NCI-H1048 (cell line): ENCODE results near the gene PRDM15.
"Not testable (repeated sequence)": the region's sequence is repeated elsewhere in the genome, so short reads cannot be mapped to it uniquely, and the experiment has no call there.

Experiments
- DNase-seq: peaks from one replicate; lab custom pipeline; 2025; lab: John Stamatoyannopoulos, UW

The PRDM15 gene

GRCh38 chr21:41805643-41806042, 73.5 kb downstream of the PRDM15 start:
- DNase-seq: no peak

- DNase-seq: no peak
Measured at GRCh38 chr21:41805038-41805437, 74.1 kb downstream of the PRDM15 start.

GRCh38 chr21:41804381-41804780, 74.8 kb downstream of the PRDM15 start:
- DNase-seq: no peak

- no peak for DNase-seq
Measured at GRCh38 chr21:41803316-41803715, 75.8 kb downstream of the PRDM15 start.

- DNase-seq: no peak
Measured at GRCh38 chr21:41802684-41803083, 76.5 kb downstream of the PRDM15 start.

- DNase-seq: no peak
Measured at GRCh38 chr21:41802198-41802584, 77.0 kb downstream of the PRDM15 start.

GRCh38 chr21:41801321-41802197, 77.6 kb downstream of the PRDM15 start:
- no peak for DNase-seq

- DNase-seq: no peak
Measured at GRCh38 chr21:41800425-41801320, 78.5 kb downstream of the PRDM15 start.

- DNase-seq: no peak
Measured at GRCh38 chr21:41799763-41800162, 79.4 kb downstream of the PRDM15 start.

- DNase-seq: no peak
Measured at GRCh38 chr21:41798326-41798725, 80.8 kb downstream of the PRDM15 start.

GRCh38 chr21:41796476-41797080, 82.6 kb downstream of the PRDM15 start:
- DNase-seq: no peak

- no peak for DNase-seq
Measured at GRCh38 chr21:41795726-41796125, 83.4 kb downstream of the PRDM15 start.

- DNase-seq: no peak
Measured at GRCh38 chr21:41794600-41794999, 84.5 kb downstream of the PRDM15 start.

- DNase-seq: no peak
Measured at GRCh38 chr21:41792711-41793110, 86.4 kb downstream of the PRDM15 start.

GRCh38 chr21:41786509-41786987, 92.6 kb downstream of the PRDM15 start:
- no peak for DNase-seq

GRCh38 chr21:41785262-41785661, 93.9 kb downstream of the PRDM15 start:
- not testable (repeated sequence) for DNase-seq

- DNase-seq: no peak
Measured at GRCh38 chr21:41784456-41785102, 94.6 kb downstream of the PRDM15 start.

GRCh38 chr21:41783476-41784180, 95.5 kb downstream of the PRDM15 start:
- DNase-seq: no peak

- DNase-seq: no peak
Measured at GRCh38 chr21:41781050-41781410, 98.1 kb downstream of the PRDM15 start.

- no peak for DNase-seq
Measured at GRCh38 chr21:41780337-41781049, 98.7 kb downstream of the PRDM15 start.

GRCh38 chr21:41779659-41780058, 99.5 kb downstream of the PRDM15 start:
- DNase-seq: no peak
